ENCODE results near the gene RIF1.

DNA sequence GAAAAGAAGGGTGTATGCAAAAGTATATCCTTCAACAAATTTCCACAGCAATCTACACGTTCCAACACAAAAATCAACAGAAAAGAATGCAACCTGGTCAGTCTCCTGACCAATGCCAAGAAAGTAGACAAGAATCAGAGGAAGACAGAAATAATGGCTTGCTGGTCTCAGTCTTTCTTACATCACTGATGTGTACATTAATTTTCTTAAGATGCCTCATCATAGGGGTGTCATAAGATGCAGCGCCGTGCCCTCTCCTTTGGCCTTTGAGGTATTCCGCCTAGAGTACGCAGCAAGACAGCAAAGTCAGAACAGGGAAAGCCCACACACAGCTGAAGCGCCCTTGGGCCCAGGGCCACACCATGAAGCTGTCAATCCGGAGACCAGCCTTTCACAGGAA lies 112.9 kb downstream of the RIF1 start:
- TF ChIP-seq ZFP3 (CRISPR knock-in tag; IDR thresholded peaks at IDR 0.05) (no peak), TCF4 (CRISPR knock-in tag; IDR thresholded peaks at IDR 0.05; ENCODE audit: borderline replicate concordance) (no peak), CSDC2 (CRISPR knock-in tag; IDR thresholded peaks at IDR 0.05) (no peak), BACH2 (CRISPR knock-in tag; IDR thresholded peaks at IDR 0.05; ENCODE audit: borderline replicate concordance) (no peak), PPARA (CRISPR knock-in tag; IDR thresholded peaks at IDR 0.05; ENCODE audit: borderline replicate concordance) (no peak), PATZ1 (CRISPR knock-in tag; IDR thresholded peaks at IDR 0.05; ENCODE audit: borderline replicate concordance) (no peak), ARNTL (CRISPR knock-in tag; IDR thresholded peaks at IDR 0.05; ENCODE audit: borderline replicate concordance, low read depth) (no peak)
- TF ChIP-seq, protein P1, sequence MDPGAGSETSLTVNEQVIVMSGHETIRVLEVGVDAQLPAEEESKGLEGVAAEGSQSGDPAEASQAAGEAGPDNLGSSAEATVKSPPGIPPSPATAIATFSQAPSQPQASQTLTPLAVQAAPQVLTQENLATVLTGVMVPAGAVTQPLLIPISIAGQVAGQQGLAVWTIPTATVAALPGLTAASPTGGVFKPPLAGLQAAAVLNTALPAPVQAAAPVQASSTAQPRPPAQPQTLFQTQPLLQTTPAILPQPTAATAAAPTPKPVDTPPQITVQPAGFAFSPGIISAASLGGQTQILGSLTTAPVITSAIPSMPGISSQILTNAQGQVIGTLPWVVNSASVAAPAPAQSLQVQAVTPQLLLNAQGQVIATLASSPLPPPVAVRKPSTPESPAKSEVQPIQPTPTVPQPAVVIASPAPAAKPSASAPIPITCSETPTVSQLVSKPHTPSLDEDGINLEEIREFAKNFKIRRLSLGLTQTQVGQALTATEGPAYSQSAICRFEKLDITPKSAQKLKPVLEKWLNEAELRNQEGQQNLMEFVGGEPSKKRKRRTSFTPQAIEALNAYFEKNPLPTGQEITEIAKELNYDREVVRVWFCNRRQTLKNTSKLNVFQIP (CRISPR knock-in tag; IDR thresholded peaks at IDR 0.05; ENCODE audit: borderline replicate concordance, low read depth), result no peak
